Adrenal gland (tissue), 5 donors: Measurements from ENCODE around the gene TMOD1.

Experiments
- POLR2A ChIP-seq, 2 donors: fragments of 450-650 bp; IDR thresholded peaks; one replicate each; pipeline ENCODE4 v1.6.1; 2017; ENCODE audit warnings: antibody characterized with exemption in 2 of 2, mild to moderate bottlenecking in 2 of 2, moderate library complexity in 1 of 2
- TF ChIP-seq, protein P1 (sequence below), 6 experiments: fragments of 450-650 bp in 4 of 6; fragments of 200-600 bp in 2 of 6; sonication (generic) in 1 of 6; IDR thresholded peaks; 1 replicate in 5 of 6; 2 replicates in 1 of 6; pipeline versions ENCODE4 v1.5.1 to v1.8.0; 2016 to 2021; ENCODE audit warnings: antibody characterized with exemption in 6 of 6, mild to moderate bottlenecking in 2 of 6, moderate library complexity in 1 of 6
- donor health status: DM: no; HTN: no; CAD: no.

DNA sequence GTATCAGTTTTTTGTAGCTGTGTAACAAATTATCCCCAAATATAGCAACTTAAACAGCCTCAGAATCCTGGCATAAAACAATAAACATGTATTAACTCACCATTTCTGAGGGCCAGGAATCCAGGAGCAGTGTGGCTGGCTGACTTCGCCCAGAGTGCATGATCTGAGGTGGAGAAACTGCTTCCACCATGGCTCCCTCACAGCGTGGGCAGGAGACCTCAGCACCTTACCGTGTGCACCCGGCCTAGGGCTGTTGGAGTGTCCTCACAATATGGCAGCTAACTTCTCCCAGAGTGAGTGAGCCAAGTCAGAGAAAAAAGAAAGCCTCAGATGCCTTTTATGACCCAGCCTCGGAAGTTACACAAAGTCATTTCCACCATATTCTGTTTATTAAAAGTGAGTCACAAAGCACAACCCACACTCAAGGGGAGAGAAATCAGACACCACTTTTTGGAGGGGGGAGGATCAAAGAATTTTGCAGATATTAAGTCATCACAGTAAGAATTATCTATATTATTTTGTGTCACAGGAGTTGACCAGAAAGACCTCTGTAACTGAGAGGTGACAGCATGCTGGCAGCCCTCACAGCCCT lies 72.1 kb downstream of the TMOD1 start:
- no peak for TF ChIP-seq POLR2A (IDR thresholded peaks at IDR 0.05)
- TF ChIP-seq, protein P1, sequence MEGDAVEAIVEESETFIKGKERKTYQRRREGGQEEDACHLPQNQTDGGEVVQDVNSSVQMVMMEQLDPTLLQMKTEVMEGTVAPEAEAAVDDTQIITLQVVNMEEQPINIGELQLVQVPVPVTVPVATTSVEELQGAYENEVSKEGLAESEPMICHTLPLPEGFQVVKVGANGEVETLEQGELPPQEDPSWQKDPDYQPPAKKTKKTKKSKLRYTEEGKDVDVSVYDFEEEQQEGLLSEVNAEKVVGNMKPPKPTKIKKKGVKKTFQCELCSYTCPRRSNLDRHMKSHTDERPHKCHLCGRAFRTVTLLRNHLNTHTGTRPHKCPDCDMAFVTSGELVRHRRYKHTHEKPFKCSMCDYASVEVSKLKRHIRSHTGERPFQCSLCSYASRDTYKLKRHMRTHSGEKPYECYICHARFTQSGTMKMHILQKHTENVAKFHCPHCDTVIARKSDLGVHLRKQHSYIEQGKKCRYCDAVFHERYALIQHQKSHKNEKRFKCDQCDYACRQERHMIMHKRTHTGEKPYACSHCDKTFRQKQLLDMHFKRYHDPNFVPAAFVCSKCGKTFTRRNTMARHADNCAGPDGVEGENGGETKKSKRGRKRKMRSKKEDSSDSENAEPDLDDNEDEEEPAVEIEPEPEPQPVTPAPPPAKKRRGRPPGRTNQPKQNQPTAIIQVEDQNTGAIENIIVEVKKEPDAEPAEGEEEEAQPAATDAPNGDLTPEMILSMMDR (IDR thresholded peaks at IDR 0.05) = no peak
